Ovary (tissue), 3 donors: ENCODE results near the gene DISC1.

Experiments used
- CTCF ChIP-seq, 3 donors: fragments of 450-650 bp in 2 of 3; fragments of 200-600 bp in 1 of 3; IDR thresholded peaks; one replicate each; pipeline versions ENCODE4 v1.5.1 to v1.8.0; 2016 to 2022; ENCODE audit warnings: antibody characterized with exemption in 3 of 3, mild to moderate bottlenecking in 1 of 3
- EP300 ChIP-seq: sonication (generic); formaldehyde crosslinking; IDR thresholded peaks from one replicate; pipeline ENCODE4 v1.6.1; 2017; ENCODE audit warnings: antibody characterized with exemption
- POLR2A ChIP-seq: fragments of 450-650 bp; IDR thresholded peaks from one replicate; pipeline ENCODE4 v1.6.1; 2017; ENCODE audit warnings: antibody characterized with exemption, mild to moderate bottlenecking, moderate library complexity
- donor health status: DM: no; HTN: no; CAD: no.

GRCh38 chr1:231665726-231666125, 39.1 kb downstream of the DISC1 start:
- TF ChIP-seq POLR2A (no peak), CTCF (IDR thresholded peaks at IDR 0.05) (no peak), EP300 (no peak)
